ENCODE data around the gene WDR43.
"Not testable (repeated sequence)": the region's sequence is repeated elsewhere in the genome, so short reads cannot be mapped to it uniquely, and the experiment has no call there.

Gene WDR43

GRCh38 chr2:28977176-28977875, 82.9 kb downstream of the WDR43 start:
- Histone ChIP-seq H3K4me1 (ENCODE audit: control insufficient read depth, insufficient read depth, low read length, poor library complexity, severe bottlenecking) (peaks cover 5% of the 10 kb centered on the region), H3K4me3 (ENCODE audit: insufficient read depth, low read depth, low read length, poor library complexity, severe bottlenecking) (no peak overlapping the region), H3K9me3 (ENCODE audit: control insufficient read depth, low read length) (no peaks in the 10 kb centered on the region), H3K27me3 (replicated peaks; ENCODE audit: control insufficient read depth, insufficient read depth, low read length, poor library complexity, severe bottlenecking) (no peaks in the 10 kb centered on the region), H3K27ac (ENCODE audit: insufficient read depth, low read length, poor library complexity, severe bottlenecking) (no peak overlapping the region), H3K36me3 (ENCODE audit: control insufficient read depth, insufficient read depth, low read length) (no peaks in the 10 kb centered on the region)
- no peak for DNase-seq

DNA sequence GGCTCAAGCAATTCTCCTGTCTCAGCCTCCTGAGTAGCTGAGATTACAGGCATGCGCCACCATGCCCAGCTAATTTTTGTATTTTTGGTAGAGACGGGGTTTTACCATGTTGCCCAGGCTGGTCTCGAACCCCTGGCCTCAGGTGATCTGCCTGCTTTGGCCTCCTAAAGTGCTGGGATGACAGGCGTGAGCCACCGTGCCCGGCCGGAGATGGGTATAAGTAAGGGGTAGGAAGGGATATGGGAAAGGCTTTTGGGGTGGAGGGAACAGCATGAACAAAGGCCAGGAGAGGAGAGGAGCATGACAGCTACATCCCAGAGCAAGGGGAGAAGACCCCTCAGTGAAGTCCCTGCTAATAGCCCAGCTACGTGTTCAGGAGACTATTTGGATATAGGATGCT, 83.5 kb downstream of the WDR43 start:
- not testable (repeated sequence) for H3K4me1 ChIP-seq (ENCODE audit: control insufficient read depth, insufficient read depth, low read length, poor library complexity, severe bottlenecking); H3K4me3 ChIP-seq (ENCODE audit: insufficient read depth, low read depth, low read length, poor library complexity, severe bottlenecking); H3K27ac ChIP-seq (ENCODE audit: insufficient read depth, low read length, poor library complexity, severe bottlenecking); DNase-seq; H3K36me3 ChIP-seq (ENCODE audit: control insufficient read depth, insufficient read depth, low read length); H3K27me3 ChIP-seq (replicated peaks; ENCODE audit: control insufficient read depth, insufficient read depth, low read length, poor library complexity, severe bottlenecking); H3K9me3 ChIP-seq (ENCODE audit: control insufficient read depth, low read length)

- Histone ChIP-seq H3K27me3 (replicated peaks; ENCODE audit: control insufficient read depth, insufficient read depth, low read length, poor library complexity, severe bottlenecking) (no peaks in the 10 kb centered on the region), H3K36me3 (ENCODE audit: control insufficient read depth, insufficient read depth, low read length) (no peaks in the 10 kb centered on the region), H3K9me3 (ENCODE audit: control insufficient read depth, low read length) (no peaks in the 10 kb centered on the region)
Observed at GRCh38 chr2:28978606-28979005, 84.1 kb downstream of the WDR43 start.

GRCh38 chr2:28979041-28979440, 84.6 kb downstream of the WDR43 start:
- Histone ChIP-seq H3K27ac (ENCODE audit: insufficient read depth, low read length, poor library complexity, severe bottlenecking) (no peak overlapping the region), H3K9me3 (ENCODE audit: control insufficient read depth, low read length) (no peaks in the 10 kb centered on the region), H3K27me3 (replicated peaks; ENCODE audit: control insufficient read depth, insufficient read depth, low read length, poor library complexity, severe bottlenecking) (no peaks in the 10 kb centered on the region), H3K4me1 (ENCODE audit: control insufficient read depth, insufficient read depth, low read length, poor library complexity, severe bottlenecking) (no peaks in the 10 kb centered on the region), H3K4me3 (ENCODE audit: insufficient read depth, low read depth, low read length, poor library complexity, severe bottlenecking) (no peak overlapping the region), H3K36me3 (ENCODE audit: control insufficient read depth, insufficient read depth, low read length) (no peaks in the 10 kb centered on the region)
- DNase-seq: no peak

More at GRCh38 chr2:28978606-28979005, 84.1 kb downstream of the WDR43 start:
- Histone ChIP-seq H3K27ac (ENCODE audit: insufficient read depth, low read length, poor library complexity, severe bottlenecking) (no peak overlapping the region), H3K4me1 (ENCODE audit: control insufficient read depth, insufficient read depth, low read length, poor library complexity, severe bottlenecking) (no peaks in the 10 kb centered on the region), H3K4me3 (ENCODE audit: insufficient read depth, low read depth, low read length, poor library complexity, severe bottlenecking) (no peak overlapping the region)
- no peak for DNase-seq

- H3K4me1 ChIP-seq (ENCODE audit: control insufficient read depth, insufficient read depth, low read length, poor library complexity, severe bottlenecking): no peaks in the 10 kb centered on the region
- DNase-seq: no peak
- H3K9me3 ChIP-seq (ENCODE audit: control insufficient read depth, low read length): no peaks in the 10 kb centered on the region
- H3K4me3 ChIP-seq (ENCODE audit: insufficient read depth, low read depth, low read length, poor library complexity, severe bottlenecking): no peak overlapping the region
- H3K36me3 ChIP-seq (ENCODE audit: control insufficient read depth, insufficient read depth, low read length): no peaks in the 10 kb centered on the region
- H3K27ac ChIP-seq (ENCODE audit: insufficient read depth, low read length, poor library complexity, severe bottlenecking): no peak overlapping the region
- no peaks in the 10 kb centered on the region for H3K27me3 ChIP-seq (replicated peaks; ENCODE audit: control insufficient read depth, insufficient read depth, low read length, poor library complexity, severe bottlenecking)
Observed at GRCh38 chr2:28979576-28980366, 85.3 kb downstream of the WDR43 start.

DNA sequence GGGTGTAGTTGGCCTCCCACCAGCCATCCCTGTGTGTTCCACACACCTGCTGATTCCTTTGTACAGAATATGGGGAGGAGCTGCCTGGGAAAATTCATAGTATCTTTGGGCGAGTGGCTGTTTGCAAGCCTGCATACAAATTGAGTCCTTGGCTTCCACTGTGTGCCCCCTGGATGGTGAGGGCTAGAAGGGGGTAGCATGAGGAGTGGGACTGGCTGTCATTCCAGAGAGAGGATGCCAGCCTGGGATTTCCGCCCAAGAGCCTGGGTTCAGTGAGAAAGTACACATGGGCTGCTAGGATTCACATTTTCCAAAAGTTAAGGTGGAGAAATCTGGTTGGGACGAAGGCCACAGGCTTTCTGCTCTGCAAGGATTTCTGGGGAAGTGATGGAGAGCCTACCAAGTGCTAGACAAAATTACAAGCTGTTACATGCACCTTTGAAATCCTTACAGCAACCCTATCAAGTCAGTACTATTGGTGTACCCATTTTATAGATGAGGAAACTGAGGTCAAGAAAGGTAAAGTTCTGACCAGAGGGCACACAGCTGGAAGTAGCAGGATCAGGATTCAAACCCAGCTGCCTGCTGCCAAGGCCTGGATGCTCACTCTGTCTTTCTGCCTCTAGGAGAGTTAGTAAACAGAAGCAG, 86.0 kb downstream of the WDR43 start:
- no peaks in the 10 kb centered on the region for H3K4me1 ChIP-seq (ENCODE audit: control insufficient read depth, insufficient read depth, low read length, poor library complexity, severe bottlenecking)
- no peaks in the 10 kb centered on the region for H3K36me3 ChIP-seq (ENCODE audit: control insufficient read depth, insufficient read depth, low read length)
- no peak for DNase-seq
- no peaks in the 10 kb centered on the region for H3K27me3 ChIP-seq (replicated peaks; ENCODE audit: control insufficient read depth, insufficient read depth, low read length, poor library complexity, severe bottlenecking)
- no peak overlapping the region for H3K27ac ChIP-seq (ENCODE audit: insufficient read depth, low read length, poor library complexity, severe bottlenecking)
- no peaks in the 10 kb centered on the region for H3K9me3 ChIP-seq (ENCODE audit: control insufficient read depth, low read length)
- H3K4me3 ChIP-seq (ENCODE audit: insufficient read depth, low read depth, low read length, poor library complexity, severe bottlenecking): no peak overlapping the region

DNA sequence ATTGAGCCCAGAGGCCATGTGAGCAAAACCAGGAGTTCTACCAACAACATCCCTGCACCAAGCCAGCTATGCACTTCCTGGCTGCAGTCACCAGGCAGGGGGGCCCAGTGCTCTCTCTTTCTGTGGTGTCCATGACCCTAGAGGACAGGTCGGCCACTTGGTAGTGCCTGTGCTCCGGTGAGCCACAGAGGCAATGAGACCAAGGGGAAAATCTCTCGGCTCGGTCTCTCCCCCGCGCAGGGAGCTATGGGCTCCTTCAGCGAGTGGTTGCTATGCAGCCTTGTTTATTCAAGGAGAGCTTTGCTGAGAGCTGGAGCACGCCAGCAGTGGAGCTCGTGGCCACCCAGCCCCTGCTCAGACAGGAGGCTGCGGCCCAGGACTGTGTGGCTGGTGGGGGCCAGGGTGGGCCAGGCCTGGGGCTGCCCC, 86.6 kb downstream of the WDR43 start, which contains the start of gene TOGARAM2:
TOGARAM2 (plus strand) TSS at position 283 of the 426 bp plus-strand sequence. CDS start 13,537 bp downstream, outside the sequence.
- H3K27me3 ChIP-seq (replicated peaks; ENCODE audit: control insufficient read depth, insufficient read depth, low read length, poor library complexity, severe bottlenecking): no peaks in the 10 kb centered on the region
- no peak within 1 kb of the TSS for H3K27ac ChIP-seq (ENCODE audit: insufficient read depth, low read length, poor library complexity, severe bottlenecking)
- H3K4me3 ChIP-seq (ENCODE audit: insufficient read depth, low read depth, low read length, poor library complexity, severe bottlenecking): no peak within 1 kb of the TSS
- no peaks in the 10 kb centered on the region for H3K4me1 ChIP-seq (ENCODE audit: control insufficient read depth, insufficient read depth, low read length, poor library complexity, severe bottlenecking)
- H3K36me3 ChIP-seq (ENCODE audit: control insufficient read depth, insufficient read depth, low read length): no peaks in the 10 kb centered on the region
- H3K9me3 ChIP-seq (ENCODE audit: control insufficient read depth, low read length): no peaks in the 10 kb centered on the region
- DNase-seq: no peak

- H3K36me3 ChIP-seq (ENCODE audit: control insufficient read depth, insufficient read depth, low read length): no peaks in the 10 kb centered on the region
- H3K9me3 ChIP-seq (ENCODE audit: control insufficient read depth, low read length): no peaks in the 10 kb centered on the region
- no peaks in the 10 kb centered on the region for H3K27me3 ChIP-seq (replicated peaks; ENCODE audit: control insufficient read depth, insufficient read depth, low read length, poor library complexity, severe bottlenecking)
- H3K4me3 ChIP-seq (ENCODE audit: insufficient read depth, low read depth, low read length, poor library complexity, severe bottlenecking): no peak overlapping the region
- no peaks in the 10 kb centered on the region for H3K4me1 ChIP-seq (ENCODE audit: control insufficient read depth, insufficient read depth, low read length, poor library complexity, severe bottlenecking)
- no peak overlapping the region for H3K27ac ChIP-seq (ENCODE audit: insufficient read depth, low read length, poor library complexity, severe bottlenecking)
- no peak for DNase-seq
Observed at GRCh38 chr2:28981620-28982376, 87.3 kb downstream of the WDR43 start.

DNA sequence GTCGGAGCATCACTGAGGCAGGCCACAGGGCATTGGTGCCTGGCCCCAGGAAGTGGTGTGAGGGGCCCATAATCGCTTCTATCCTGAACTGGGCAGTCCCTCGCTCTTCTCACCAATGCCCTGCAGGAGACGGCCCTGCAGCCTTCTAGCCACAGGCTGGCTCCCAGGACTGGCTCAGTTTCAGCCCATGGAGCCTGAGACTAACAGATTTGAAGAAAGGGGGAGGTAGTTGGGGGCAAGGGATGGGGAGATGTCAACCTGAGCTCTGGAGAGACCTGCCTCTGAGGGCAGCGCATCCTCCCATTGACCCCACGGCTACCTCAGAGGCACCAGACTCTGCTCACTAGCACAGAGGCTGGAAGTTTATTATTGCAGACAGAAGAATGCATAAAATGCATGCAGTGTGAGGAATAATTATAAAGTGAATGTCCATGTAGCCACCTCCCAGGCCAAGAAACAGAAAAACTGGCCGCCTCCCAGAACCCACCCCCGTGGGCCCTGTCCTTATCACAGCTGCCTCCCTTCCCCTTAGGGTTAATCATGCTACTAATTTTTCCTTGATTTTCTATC, 88.0 kb downstream of the WDR43 start:
- H3K4me1 ChIP-seq (ENCODE audit: control insufficient read depth, insufficient read depth, low read length, poor library complexity, severe bottlenecking): no peaks in the 10 kb centered on the region
- H3K9me3 ChIP-seq (ENCODE audit: control insufficient read depth, low read length): no peaks in the 10 kb centered on the region
- H3K27me3 ChIP-seq (replicated peaks; ENCODE audit: control insufficient read depth, insufficient read depth, low read length, poor library complexity, severe bottlenecking): no peaks in the 10 kb centered on the region
- no peaks in the 10 kb centered on the region for H3K36me3 ChIP-seq (ENCODE audit: control insufficient read depth, insufficient read depth, low read length)
- no peak for DNase-seq
- no peak overlapping the region for H3K4me3 ChIP-seq (ENCODE audit: insufficient read depth, low read depth, low read length, poor library complexity, severe bottlenecking)
- no peak overlapping the region for H3K27ac ChIP-seq (ENCODE audit: insufficient read depth, low read length, poor library complexity, severe bottlenecking)
